Hindlimb muscle (tissue), 1 donor: ENCODE data around the gene MT4. TPM values are rescaled to one million over a fixed set of nuclear protein-coding genes. Genes with fewer than 3 reads are reported as not detected.

Experiments used
- DNase-seq: peaks from one replicate; pipeline ENCODE4 v3.0.0-alpha.2; 2013
- polyA plus RNA-seq: library from polyadenylated mRNA; unstranded; fragments of 120-200 nt; gene quantifications from one replicate; pipeline ENCODE4 v1.2.1, GENCODE V29; 2013; ENCODE audit not compliant: insufficient read length

The MT4 gene
- not detected for polyA plus RNA-seq

DNA sequence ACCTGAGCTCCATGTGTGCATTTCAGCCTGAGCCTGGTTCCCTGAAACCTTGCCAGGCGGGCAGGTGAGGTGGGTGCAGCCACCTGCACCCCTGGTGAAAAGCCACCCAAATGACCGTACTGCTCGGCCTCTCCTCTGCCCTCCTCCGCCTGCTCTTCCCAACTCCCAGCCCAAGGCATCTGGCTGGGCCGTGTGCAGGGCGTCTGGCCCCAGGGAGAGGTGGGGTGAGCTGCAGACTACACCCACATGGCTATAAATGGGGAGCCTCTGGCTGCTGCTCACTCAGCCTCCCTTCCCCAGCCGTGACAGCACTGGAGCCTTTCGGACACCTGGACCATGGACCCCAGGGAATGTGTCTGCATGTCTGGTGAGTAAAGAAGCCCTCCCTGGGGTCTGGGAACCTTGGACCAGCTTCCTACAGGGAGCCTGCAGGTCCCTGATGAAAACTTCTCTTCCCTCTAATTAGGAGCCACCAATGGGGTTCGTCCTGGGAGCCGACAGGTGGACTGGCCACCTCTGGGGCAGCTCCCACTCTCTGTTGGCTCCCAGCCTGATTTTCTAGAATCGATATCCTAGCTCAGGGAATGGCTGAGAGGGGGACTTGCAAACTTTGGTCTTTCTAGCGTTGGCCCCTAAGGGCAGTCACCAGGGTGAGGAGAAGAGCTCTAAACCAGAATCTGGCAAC is at the start of gene MT4:
TSS of gene MT4 (plus strand) at position 281 of the 685 bp plus-strand sequence. CDS start at position 337, 56 bp downstream.
- DNase-seq, result no peak

DNA sequence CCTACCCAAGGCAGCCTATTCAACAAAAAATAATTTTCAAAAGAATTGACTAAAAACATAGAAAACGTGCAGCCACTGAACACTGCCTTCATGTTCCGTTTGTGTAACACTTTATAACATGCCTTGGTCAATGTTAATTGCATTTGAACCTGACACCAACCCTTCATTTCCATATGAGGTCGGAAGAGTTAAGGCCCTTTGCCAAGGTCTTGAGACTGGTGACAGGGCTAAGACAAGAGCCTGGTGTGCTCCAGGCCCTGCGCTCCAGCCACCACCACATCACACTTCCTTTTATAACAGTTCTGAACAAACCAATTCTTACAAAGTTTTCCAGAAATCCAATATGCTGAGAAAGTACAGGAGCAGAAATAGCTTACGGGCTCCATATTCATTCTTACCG is 49.2 kb upstream of the MT4 start:
- DNase-seq, result no peak

- no peak for DNase-seq
These were observed 47.7 kb upstream of the MT4 start for GRCh38 chr16:56517206-56517605.

DNA sequence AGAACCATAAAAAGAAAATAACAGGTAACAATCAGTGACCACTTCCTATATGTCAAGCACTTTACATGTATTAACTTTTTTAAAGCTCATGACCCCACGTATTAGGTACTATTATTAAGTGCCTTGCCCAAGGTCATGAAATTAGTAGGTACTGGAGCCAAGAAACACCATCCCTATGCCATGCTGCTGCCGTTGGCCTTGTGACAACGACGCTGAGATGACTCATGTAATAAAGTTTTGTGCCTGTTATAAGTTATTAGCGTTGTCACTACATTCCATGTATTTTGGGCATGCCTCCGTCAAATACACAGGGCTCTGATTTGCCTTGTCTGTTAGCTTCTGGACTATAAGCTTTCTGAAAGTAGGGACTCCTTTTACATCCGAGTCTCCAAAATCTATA is 46.4 kb upstream of the MT4 start:
- no peak for DNase-seq

GRCh38 chr16:56519459-56520250 is 45.2 kb upstream of the MT4 start, which contains the start of gene BBS2:
TSS of gene BBS2 (minus strand) at chr16:56520024. CDS start at chr16:56519862, 162 bp downstream.
- DNase-seq, result peak; percentile 91

- DNase-seq, result no peak
These were observed 44.7 kb upstream of the MT4 start for GRCh38 chr16:56520251-56520577.

- no peak for DNase-seq
These were observed 39.6 kb upstream of the MT4 start for GRCh38 chr16:56525236-56525635.

DNA sequence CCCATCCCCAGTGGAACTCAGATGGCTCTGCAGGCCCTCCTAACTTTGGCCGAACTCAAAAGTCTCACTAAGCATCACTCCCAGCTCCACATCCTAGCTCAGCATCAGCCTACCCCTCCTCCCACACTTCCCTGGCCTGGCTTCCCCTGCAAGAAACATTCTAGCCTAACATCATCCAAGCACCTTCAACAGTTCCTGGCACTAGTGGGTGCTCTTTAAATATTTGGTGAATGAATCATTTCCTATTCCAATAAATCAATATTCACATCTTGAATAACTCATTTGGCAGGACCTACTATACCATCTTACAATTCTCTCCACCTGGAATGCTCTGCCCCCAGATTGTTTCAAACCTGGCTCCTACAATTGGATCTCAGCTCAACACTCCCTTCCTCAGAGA is 34.0 kb upstream of the MT4 start:
- DNase-seq, result no peak

DNA sequence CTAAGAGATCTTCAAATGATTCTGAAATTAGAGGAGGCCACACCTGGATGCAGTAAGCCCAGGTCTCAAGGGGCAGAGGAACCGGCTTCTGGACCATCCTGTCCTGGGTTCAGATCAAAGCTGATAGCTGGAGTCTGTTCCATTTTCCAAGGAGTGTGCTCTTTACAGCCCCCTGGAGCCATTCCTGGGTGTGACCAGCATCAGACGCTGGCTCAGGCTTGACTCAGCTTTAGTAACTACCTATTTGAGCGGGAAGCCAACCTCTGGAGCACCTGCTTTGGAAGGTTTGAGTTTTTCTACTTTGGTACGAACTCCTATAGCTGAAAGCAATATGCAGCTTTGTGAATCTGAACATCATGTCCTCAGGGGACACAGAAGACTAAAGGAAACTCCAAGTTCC is 32.2 kb upstream of the MT4 start:
- DNase-seq, result no peak

DNA sequence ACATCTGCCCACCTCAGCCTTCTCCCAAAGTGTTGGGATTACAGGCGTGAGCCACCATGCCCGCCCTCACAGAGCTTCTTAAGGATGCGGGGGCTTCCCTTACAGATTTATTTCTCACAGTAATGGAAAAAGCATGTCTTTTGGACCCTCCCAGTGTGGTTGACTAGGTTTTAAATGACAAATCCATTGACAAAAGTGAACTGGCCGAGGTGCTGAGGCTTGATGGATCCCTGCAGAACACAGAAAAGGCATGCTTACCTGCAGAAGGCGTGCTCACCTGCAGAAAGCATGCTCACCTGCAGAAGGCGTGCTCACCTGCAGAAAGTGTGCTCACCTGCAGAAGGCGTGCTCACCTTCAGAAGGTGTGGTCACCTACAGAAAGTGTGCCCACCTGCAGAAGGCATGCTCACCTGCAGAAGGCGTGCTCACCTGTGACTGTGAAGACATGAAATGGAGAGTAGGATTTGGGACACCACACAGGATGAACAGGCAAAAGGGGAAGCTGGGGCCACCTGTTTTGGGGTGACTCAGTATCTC is 30.0 kb upstream of the MT4 start:
- no peak for DNase-seq

- no peak for DNase-seq
These were observed 26.5 kb upstream of the MT4 start for GRCh38 chr16:56538331-56538730.

- no peak for DNase-seq
These were observed 25.2 kb upstream of the MT4 start for GRCh38 chr16:56539656-56540055.

- DNase-seq, result no peak
These were observed 22.8 kb upstream of the MT4 start for GRCh38 chr16:56542039-56542438.

GRCh38 chr16:56547120-56547948 is 17.5 kb upstream of the MT4 start:
- DNase-seq, result no peak

DNA sequence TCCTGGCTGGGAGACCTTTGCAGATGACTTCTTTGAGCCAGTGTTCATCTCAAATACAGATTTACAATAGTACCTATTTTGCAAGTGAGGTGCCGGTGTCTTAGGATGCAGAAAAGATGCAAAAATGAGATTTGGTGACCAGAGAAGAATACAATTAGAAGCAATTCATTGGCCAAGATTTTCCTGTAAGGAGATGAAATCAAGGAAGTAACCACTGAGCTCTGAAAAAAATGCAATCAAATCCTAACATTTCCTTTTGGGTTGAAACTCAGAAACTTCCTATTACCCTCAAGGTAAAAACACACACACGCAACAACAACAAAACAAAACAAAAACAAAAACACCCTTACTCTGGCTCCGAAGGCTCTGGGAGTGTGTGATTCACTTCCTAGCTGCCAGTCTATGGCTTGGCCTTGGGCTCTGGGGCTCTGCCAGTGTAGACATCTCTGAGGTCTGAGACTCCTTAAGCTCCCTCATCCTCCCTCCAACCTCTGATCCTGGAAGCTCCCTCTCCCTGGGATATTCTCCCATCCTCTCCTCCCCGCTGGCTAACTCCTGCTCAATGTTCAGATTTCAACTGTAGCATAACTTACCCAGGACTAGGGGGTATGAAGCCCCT is 16.8 kb upstream of the MT4 start:
- no peak for DNase-seq

DNA sequence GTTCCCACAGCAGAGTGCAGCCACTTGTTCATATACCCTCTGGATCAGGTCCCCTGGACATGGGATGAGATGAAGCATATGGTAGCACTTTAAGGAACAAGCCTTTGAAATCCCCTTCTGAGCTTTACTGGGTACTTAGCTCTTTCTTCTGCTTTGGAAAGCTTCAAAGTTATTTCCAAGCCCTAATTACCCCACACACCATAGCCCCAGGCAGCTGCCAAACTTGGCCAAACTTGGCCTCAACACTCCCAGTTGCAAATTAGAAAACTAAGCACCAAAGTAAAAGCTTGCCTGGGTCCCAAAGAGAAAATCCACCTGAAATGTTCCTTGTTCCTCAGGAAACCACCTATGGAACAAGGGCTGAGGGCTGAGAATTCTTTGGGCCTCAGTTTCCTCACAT is 15.7 kb upstream of the MT4 start:
- no peak for DNase-seq

GRCh38 chr16:56549744-56550385 is 15.0 kb upstream of the MT4 start:
- DNase-seq, result no peak

- DNase-seq, result no peak
These were observed 12.8 kb upstream of the MT4 start for GRCh38 chr16:56551796-56552738.

- no peak for DNase-seq
These were observed 10.4 kb upstream of the MT4 start for GRCh38 chr16:56554441-56554840.

GRCh38 chr16:56558024-56558747 is 6.7 kb upstream of the MT4 start:
- no peak for DNase-seq
